NCI-H128 (cell line): ENCODE results near the gene AOPEP.

Experiments used
- DNase-seq: peaks from one replicate; lab custom pipeline; 2025; ENCODE audit not compliant: unreplicated experiment; lab: John Stamatoyannopoulos, UW

AOPEP gene

GRCh38 chr9:95075700-95076099 is 349.2 kb downstream of the AOPEP start:
- DNase-seq = no peak

- no peak for DNase-seq
These were observed 350.2 kb downstream of the AOPEP start for GRCh38 chr9:95076696-95077052.

- DNase-seq = no peak
These were observed 350.7 kb downstream of the AOPEP start for GRCh38 chr9:95077053-95077765.

- no peak for DNase-seq
These were observed 351.4 kb downstream of the AOPEP start for GRCh38 chr9:95077766-95078370.

- no peak for DNase-seq
These were observed 352.0 kb downstream of the AOPEP start for GRCh38 chr9:95078511-95078910.

GRCh38 chr9:95078939-95079338 is 352.4 kb downstream of the AOPEP start:
- no peak for DNase-seq

- DNase-seq = no peak
These were observed 353.0 kb downstream of the AOPEP start for GRCh38 chr9:95079461-95079860.

GRCh38 chr9:95080961-95081647 is 354.6 kb downstream of the AOPEP start:
- DNase-seq = no peak

GRCh38 chr9:95081998-95082397 is 355.5 kb downstream of the AOPEP start:
- no peak for DNase-seq

GRCh38 chr9:95082401-95083084 is 356.0 kb downstream of the AOPEP start:
- no peak for DNase-seq

GRCh38 chr9:95083086-95083768 is 356.7 kb downstream of the AOPEP start:
- no peak for DNase-seq

GRCh38 chr9:95084254-95084934 is 357.9 kb downstream of the AOPEP start:
- DNase-seq = no peak

- DNase-seq = no peak
These were observed 358.7 kb downstream of the AOPEP start for GRCh38 chr9:95085036-95085770.

GRCh38 chr9:95085861-95086563 is 359.5 kb downstream of the AOPEP start:
- peak; percentile 47 for DNase-seq

- DNase-seq = no peak
These were observed 360.1 kb downstream of the AOPEP start for GRCh38 chr9:95086564-95086955.

GRCh38 chr9:95087659-95088242 is 361.3 kb downstream of the AOPEP start:
- DNase-seq = no peak

- DNase-seq = no peak
These were observed 362.1 kb downstream of the AOPEP start for GRCh38 chr9:95088421-95089161.
